GM12892 (cell line): Measurements from ENCODE around the gene GOLM1.

ENCODE experiments used
- POLR2AphosphoS5 ChIP-seq: IDR thresholded peaks from 2 replicates; pipeline ENCODE4 v1.6.1; 2011; ENCODE audit warnings: low read depth, low read length, control low read depth
- TAF1 ChIP-seq: IDR thresholded peaks from 2 replicates; pipeline ENCODE4 v1.6.1; 2011; ENCODE audit warnings: low read depth, mild to moderate bottlenecking, control low read depth, low read length, borderline replicate concordance

- TF ChIP-seq TAF1 (no peak), POLR2AphosphoS5 (no peak)
These were observed 5.4 kb downstream of the GOLM1 start for GRCh38 chr9:86093788-86094555.
